Natural killer cell (primary cell): Measurements from ENCODE around the gene RNF7. TPM values are rescaled to one million over a fixed set of nuclear protein-coding genes. Genes with fewer than 3 reads are reported as not detected.

Experiments
- ATAC-seq, 3 donors: fragments of 150-1000 bp in 2 of 3; fragments of 200-7000 bp in 1 of 3; cut with Tn5 transposase; 1 replicate in 1 of 3; 2 replicates in 2 of 3; pipeline ENCODE4 v1.10.0; 2021; ENCODE audit warnings: mild to moderate bottlenecking in 2 of 3, moderate library complexity in 2 of 3
- DNase-seq, 2 donors: peaks; one replicate each; pipeline versions ENCODE4 v3.0.0 to v3.0.0-alpha.2; 2013 to 2021; ENCODE audit warnings: mixed read lengths in 1 of 2
- H3K27ac ChIP-seq: one replicate; pipeline ENCODE4 v1.5.1; 2013; ENCODE audit warnings: mild to moderate bottlenecking, low read length
- H3K27me3 ChIP-seq: one replicate; pipeline ENCODE4 v1.6.1; 2013; ENCODE audit warnings: low read length; ENCODE audit not compliant: control insufficient read depth, insufficient read depth
- H3K36me3 ChIP-seq: one replicate; pipeline ENCODE4 v1.6.1; 2013; ENCODE audit warnings: low read length; ENCODE audit not compliant: control insufficient read depth, insufficient read depth
- H3K4me1 ChIP-seq: one replicate; pipeline ENCODE4 v1.6.1; 2013; ENCODE audit warnings: low read length; ENCODE audit not compliant: control insufficient read depth, insufficient read depth
- H3K4me3 ChIP-seq: one replicate; pipeline ENCODE4 v1.5.1; 2013; ENCODE audit warnings: low read length
- H3K9me3 ChIP-seq: one replicate; pipeline ENCODE4 v1.6.1; 2013; ENCODE audit warnings: low read length; ENCODE audit not compliant: control insufficient read depth, insufficient read depth
- H3K27ac Mint-ChIP-seq, 2 donors: one replicate each; pipeline ENCODE4 v1.8.0; 2022; ENCODE audit warnings: mild to moderate bottlenecking in 2 of 2, mixed read lengths in 2 of 2, moderate library complexity in 1 of 2
- H3K27me3 Mint-ChIP-seq, 2 donors: one replicate each; pipeline ENCODE4 v1.8.0; 2022; ENCODE audit warnings: low read depth in 2 of 2, mixed read lengths in 2 of 2
- H3K36me3 Mint-ChIP-seq: one replicate; pipeline ENCODE4 v1.8.0; 2022; ENCODE audit warnings: mixed read lengths
- H3K4me1 Mint-ChIP-seq, 2 donors: one replicate each; pipeline ENCODE4 v1.8.0; 2022; ENCODE audit warnings: mixed read lengths in 2 of 2
- H3K4me3 Mint-ChIP-seq: one replicate; pipeline ENCODE4 v1.8.0; 2022; ENCODE audit warnings: mild to moderate bottlenecking, moderate library complexity, mixed read lengths
- H3K9me3 Mint-ChIP-seq, 2 donors: one replicate each; pipeline ENCODE4 v1.8.0; 2022; ENCODE audit warnings: mixed read lengths in 2 of 2
- WGBS: methylation state at CpG from one replicate; pipeline ENCODE4 v1.1.7; 2013; ENCODE audit warnings: missing lambda C conversion rate; ENCODE audit not compliant: insufficient coverage; 5-methylcytosine and 5-hydroxymethylcytosine counted together
- intact Hi-C: fragments of 100-400 bp; cut with micrococcal nuclease; formaldehyde crosslinking; loops from one replicate; pipeline ENCODE4 v1.14.2; 2022
- total RNA-seq, 4 donors: library from RNA; stranded (reverse); fragments of 120-200 nt in 1 of 4; gene quantifications; one replicate each; pipeline versions ENCODE4 v1.2.3 to v1.2.4, GENCODE V29; 2013 to 2022
- TF ChIP-seq, protein P1 (sequence below): fragments of 200-600 bp; IDR thresholded peaks from one replicate; pipeline ENCODE4 v1.8.0; 2022; ENCODE audit warnings: antibody characterized with exemption

RNF7 gene
- total RNA-seq, 3 donors from 2014 or later (not counting 1 experiment from before 2014, with no cell fraction given), result 65.0 to 75.0 (median 73.4) TPM

- Mint-ChIP-seq H3K27me3 (no peaks in the 10 kb centered on the region), H3K27ac (peak overlapping the region; percentile 95), H3K36me3 (no peaks in the 10 kb centered on the region), H3K4me3 (peak overlapping the region; percentile 88), H3K9me3 (no peaks in the 10 kb centered on the region), H3K4me1 (peaks cover 52 to 58% of the 10 kb centered on the region in 2 donors)
- Histone ChIP-seq H3K36me3 (no peaks in the 10 kb centered on the region), H3K9me3 (no peaks in the 10 kb centered on the region), H3K4me3 (no peak overlapping the region), H3K27ac (peak overlapping the region; percentile 88), H3K27me3 (no peaks in the 10 kb centered on the region), H3K4me1 (peaks cover 53% of the 10 kb centered on the region)
- intact Hi-C loops, result loop anchor here (1.0 to 5.0 kb wide), 2 partner anchors 56 to 82 kb away; partner anchors contain the start of gene ATP1B3
- DNase-seq, result no peak
- 85% methylated on average over 5 of the region's 5 CpGs for WGBS
- ATAC-seq, result no peak
- TF ChIP-seq, protein P1, sequence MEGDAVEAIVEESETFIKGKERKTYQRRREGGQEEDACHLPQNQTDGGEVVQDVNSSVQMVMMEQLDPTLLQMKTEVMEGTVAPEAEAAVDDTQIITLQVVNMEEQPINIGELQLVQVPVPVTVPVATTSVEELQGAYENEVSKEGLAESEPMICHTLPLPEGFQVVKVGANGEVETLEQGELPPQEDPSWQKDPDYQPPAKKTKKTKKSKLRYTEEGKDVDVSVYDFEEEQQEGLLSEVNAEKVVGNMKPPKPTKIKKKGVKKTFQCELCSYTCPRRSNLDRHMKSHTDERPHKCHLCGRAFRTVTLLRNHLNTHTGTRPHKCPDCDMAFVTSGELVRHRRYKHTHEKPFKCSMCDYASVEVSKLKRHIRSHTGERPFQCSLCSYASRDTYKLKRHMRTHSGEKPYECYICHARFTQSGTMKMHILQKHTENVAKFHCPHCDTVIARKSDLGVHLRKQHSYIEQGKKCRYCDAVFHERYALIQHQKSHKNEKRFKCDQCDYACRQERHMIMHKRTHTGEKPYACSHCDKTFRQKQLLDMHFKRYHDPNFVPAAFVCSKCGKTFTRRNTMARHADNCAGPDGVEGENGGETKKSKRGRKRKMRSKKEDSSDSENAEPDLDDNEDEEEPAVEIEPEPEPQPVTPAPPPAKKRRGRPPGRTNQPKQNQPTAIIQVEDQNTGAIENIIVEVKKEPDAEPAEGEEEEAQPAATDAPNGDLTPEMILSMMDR, result no peak
These were observed 57.6 kb downstream of the RNF7 start for GRCh38 chr3:141795741-141796080.

GRCh38 chr3:141796081-141796888 is 58.2 kb downstream of the RNF7 start:
- Histone ChIP-seq H3K36me3 (no peaks in the 10 kb centered on the region), H3K4me1 (peaks cover 53% of the 10 kb centered on the region), H3K27ac (peak overlapping the region; percentile 88), H3K4me3 (no peak overlapping the region), H3K9me3 (no peaks in the 10 kb centered on the region), H3K27me3 (no peaks in the 10 kb centered on the region)
- intact Hi-C loops, result loop anchor here (1.0 to 5.0 kb wide), 2 partner anchors 57 to 81 kb away; partner anchors contain the start of gene ATP1B3
- peak overlapping the region; percentile 88 for H3K4me3 Mint-ChIP-seq
- H3K4me1 Mint-ChIP-seq, result peaks cover 52 to 58% of the 10 kb centered on the region in 2 donors
- peak overlapping the region; percentile 95 for H3K27ac Mint-ChIP-seq
- DNase-seq, result peak; percentile 24 to 78
- 5% methylated on average over 11 of the region's 11 CpGs for WGBS
- no peaks in the 10 kb centered on the region for H3K36me3 Mint-ChIP-seq
- peak; percentile 72 to 83 (median 81) for ATAC-seq
- no peaks in the 10 kb centered on the region for H3K27me3 Mint-ChIP-seq
- TF ChIP-seq, protein P1, result no peak
- no peaks in the 10 kb centered on the region for H3K9me3 Mint-ChIP-seq

Other genes starting within 250 kb of the RNF7 start
- gene GRK7, start 25.1 kb downstream of the RNF7 start, total RNA-seq, result under 1 TPM; 0.14 to 0.16 (median 0.15) TPM
- gene ATP1B3, start 138.3 kb downstream of the RNF7 start, total RNA-seq, result 10 to 100 TPM; 46.7 to 81.1 (median 78.2) TPM